KMS-11 (cell line): ENCODE measurements around the gene ARSK.
"Not testable (repeated sequence)": the region's sequence is repeated elsewhere in the genome, so short reads cannot be mapped to it uniquely, and the experiment has no call there.

ENCODE experiments used
- H2AFZ ChIP-seq: fragments of 200-600 bp; sonication (generic); 2 replicates; pipeline ENCODE4 v1.6.1; 2016; ENCODE audit warnings: antibody characterized with exemption, mixed run types, low read depth
- H3K27ac ChIP-seq: fragments of 200-600 bp; sonication (generic); 2 replicates; pipeline ENCODE4 v1.6.1; 2016; ENCODE audit warnings: mild to moderate bottlenecking, mixed run types
- H3K27me3 ChIP-seq: fragments of 200-600 bp; sonication (generic); 2 replicates; pipeline ENCODE4 v1.6.1; 2017; ENCODE audit warnings: mild to moderate bottlenecking, low read depth, mixed run types, moderate library complexity; ENCODE audit not compliant: insufficient read depth
- H3K36me3 ChIP-seq: fragments of 200-600 bp; sonication (generic); 2 replicates; pipeline ENCODE4 v1.6.1; 2017; ENCODE audit warnings: mild to moderate bottlenecking, mixed run types; ENCODE audit not compliant: insufficient read depth
- H3K4me1 ChIP-seq: fragments of 200-600 bp; sonication (generic); 2 replicates; pipeline ENCODE4 v1.6.1; 2016; ENCODE audit warnings: mild to moderate bottlenecking, low read depth, mixed run types; ENCODE audit not compliant: poor library complexity, severe bottlenecking
- H3K4me2 ChIP-seq: fragments of 200-600 bp; sonication (generic); 2 replicates; pipeline ENCODE4 v1.7.0; 2016; ENCODE audit warnings: mild to moderate bottlenecking, mixed run types
- H3K4me3 ChIP-seq: fragments of 200-600 bp; sonication (generic); IDR thresholded peaks from 2 replicates; pipeline ENCODE4 v1.6.1; 2017; ENCODE audit warnings: low read depth, low read length, mixed read lengths; ENCODE audit not compliant: insufficient read depth
- H3K79me2 ChIP-seq: fragments of 200-600 bp; sonication (generic); 2 replicates; pipeline ENCODE4 v1.6.1; 2016; ENCODE audit warnings: low read depth, mixed run types; ENCODE audit not compliant: insufficient read depth
- H3K9ac ChIP-seq: fragments of 200-600 bp; sonication (generic); 2 replicates; pipeline ENCODE4 v1.6.1; 2016; ENCODE audit warnings: mild to moderate bottlenecking, mixed run types
- H4K20me1 ChIP-seq: fragments of 200-600 bp; sonication (generic); 2 replicates; pipeline ENCODE4 v1.6.1; 2016; ENCODE audit warnings: mild to moderate bottlenecking, mixed run types; ENCODE audit not compliant: insufficient read depth
- TF ChIP-seq, protein P1 (sequence below): fragments of 200-600 bp; sonication (generic); conservative IDR thresholded peaks from 2 replicates; pipeline ENCODE4 v1.6.1; 2017; ENCODE audit warnings: low read depth, mild to moderate bottlenecking, antibody characterized with exemption, low read length, moderate library complexity, mixed read lengths

ARSK gene

DNA sequence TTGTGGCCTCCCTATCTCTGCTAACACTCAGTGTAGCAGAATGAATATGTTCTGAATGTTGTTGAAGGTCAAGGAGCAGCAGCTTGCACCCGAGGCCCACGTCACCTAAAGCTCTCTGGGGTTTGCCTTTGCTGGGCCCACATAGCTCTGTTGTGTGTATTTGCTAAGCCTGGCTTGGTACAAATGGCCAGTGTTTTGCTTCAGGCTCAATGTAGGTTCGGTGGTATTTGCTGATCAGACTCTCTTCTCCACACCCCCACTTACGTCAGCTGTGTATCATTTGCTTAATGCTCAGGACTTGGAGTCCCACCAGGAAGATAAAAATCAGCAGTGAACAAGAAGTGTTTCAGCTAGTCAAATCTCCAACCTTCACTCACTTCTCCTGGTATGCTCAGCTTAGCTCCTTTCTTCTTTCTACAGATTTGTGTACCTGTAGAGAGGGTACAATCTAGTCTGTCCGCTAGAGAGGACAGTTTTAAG, 86.9 kb downstream of the ARSK start:
- Histone ChIP-seq H3K79me2 (no peaks in the 10 kb centered on the region), H3K4me1 (peaks cover 40% of the 10 kb centered on the region), H3K27me3 (no peaks in the 10 kb centered on the region), H3K36me3 (no peaks in the 10 kb centered on the region), H3K4me3 (no peak overlapping the region), H3K9ac (no peak overlapping the region), H3K4me2 (no peak overlapping the region), H2AFZ (no peak overlapping the region), H3K27ac (no peak overlapping the region), H4K20me1 (no peaks in the 10 kb centered on the region)
- TF ChIP-seq, protein P1, sequence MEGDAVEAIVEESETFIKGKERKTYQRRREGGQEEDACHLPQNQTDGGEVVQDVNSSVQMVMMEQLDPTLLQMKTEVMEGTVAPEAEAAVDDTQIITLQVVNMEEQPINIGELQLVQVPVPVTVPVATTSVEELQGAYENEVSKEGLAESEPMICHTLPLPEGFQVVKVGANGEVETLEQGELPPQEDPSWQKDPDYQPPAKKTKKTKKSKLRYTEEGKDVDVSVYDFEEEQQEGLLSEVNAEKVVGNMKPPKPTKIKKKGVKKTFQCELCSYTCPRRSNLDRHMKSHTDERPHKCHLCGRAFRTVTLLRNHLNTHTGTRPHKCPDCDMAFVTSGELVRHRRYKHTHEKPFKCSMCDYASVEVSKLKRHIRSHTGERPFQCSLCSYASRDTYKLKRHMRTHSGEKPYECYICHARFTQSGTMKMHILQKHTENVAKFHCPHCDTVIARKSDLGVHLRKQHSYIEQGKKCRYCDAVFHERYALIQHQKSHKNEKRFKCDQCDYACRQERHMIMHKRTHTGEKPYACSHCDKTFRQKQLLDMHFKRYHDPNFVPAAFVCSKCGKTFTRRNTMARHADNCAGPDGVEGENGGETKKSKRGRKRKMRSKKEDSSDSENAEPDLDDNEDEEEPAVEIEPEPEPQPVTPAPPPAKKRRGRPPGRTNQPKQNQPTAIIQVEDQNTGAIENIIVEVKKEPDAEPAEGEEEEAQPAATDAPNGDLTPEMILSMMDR: no peak

DNA sequence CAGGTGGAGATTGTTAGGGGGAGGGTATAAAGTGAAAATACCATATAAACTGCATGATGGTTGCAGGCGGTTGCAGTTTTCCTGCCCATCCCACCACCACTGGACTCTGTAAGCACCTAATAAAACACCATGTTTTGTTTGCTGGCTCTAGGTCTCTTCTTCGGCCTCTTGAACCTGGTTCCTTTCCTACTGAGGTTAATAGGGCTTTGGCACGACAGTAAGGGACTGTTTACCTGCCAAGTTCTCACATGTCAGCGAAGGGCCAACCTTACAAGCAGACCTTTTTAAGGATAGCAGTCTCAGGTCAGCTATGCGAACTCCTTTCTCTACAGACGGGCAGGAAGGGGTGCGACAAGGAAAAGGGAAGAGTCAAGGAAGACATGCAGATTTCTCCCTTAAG, 88.3 kb downstream of the ARSK start:
- Histone ChIP-seq H3K36me3 (no peaks in the 10 kb centered on the region), H3K27me3 (no peaks in the 10 kb centered on the region), H3K4me3 (no peak overlapping the region), H2AFZ (no peak overlapping the region), H4K20me1 (no peaks in the 10 kb centered on the region), H3K4me2 (no peak overlapping the region), H3K79me2 (no peaks in the 10 kb centered on the region), H3K9ac (no peak overlapping the region), H3K4me1 (peaks cover 47% of the 10 kb centered on the region), H3K27ac (no peak overlapping the region)
- TF ChIP-seq, protein P1: no peak

DNA sequence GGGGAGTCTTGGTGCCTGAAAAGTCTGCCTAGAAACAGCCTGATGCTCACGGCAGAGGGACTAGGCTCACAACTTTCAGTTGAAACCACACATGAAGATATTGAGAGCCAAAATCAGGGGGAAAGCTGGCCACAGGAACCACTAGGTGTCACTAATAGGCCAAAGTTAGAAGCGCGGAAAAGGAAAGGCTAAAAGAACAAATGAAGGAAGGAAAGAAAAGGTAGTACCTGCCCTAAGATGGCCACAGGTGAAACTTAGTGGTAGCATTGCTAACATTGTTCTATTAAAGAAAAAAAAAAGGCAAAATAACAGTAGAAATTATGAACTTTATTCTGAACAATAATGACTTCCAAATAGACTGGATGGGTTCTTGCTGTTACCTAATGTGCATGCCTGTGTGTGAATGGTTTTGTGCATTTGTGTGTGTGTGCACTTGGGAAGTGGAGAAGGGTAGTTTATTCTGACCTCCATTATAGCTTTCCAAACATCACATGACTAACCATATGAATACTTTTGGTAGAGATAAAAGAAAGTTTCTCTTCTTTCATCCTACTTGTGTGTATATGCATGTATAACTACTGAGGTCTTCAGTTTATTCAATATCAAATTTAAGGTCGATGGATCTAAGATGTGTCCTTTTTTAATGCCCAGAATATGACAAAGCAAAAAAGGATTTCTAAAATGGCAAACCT, 89.6 kb downstream of the ARSK start:
- no peaks in the 10 kb centered on the region for H3K27me3 ChIP-seq
- H3K9ac ChIP-seq: no peak overlapping the region
- no peaks in the 10 kb centered on the region for H3K36me3 ChIP-seq
- peaks cover 43% of the 10 kb centered on the region for H3K4me1 ChIP-seq
- H3K4me3 ChIP-seq: no peak overlapping the region
- peak overlapping the region; percentile 7; the same call in 1 of the 2 replicates for H3K4me2 ChIP-seq
- H4K20me1 ChIP-seq: no peaks in the 10 kb centered on the region
- peak overlapping the region; percentile 12; the same call in 1 of the 2 replicates for H2AFZ ChIP-seq
- no peak overlapping the region for H3K27ac ChIP-seq
- TF ChIP-seq, protein P1: peak; percentile 84
- H3K79me2 ChIP-seq: no peaks in the 10 kb centered on the region

DNA sequence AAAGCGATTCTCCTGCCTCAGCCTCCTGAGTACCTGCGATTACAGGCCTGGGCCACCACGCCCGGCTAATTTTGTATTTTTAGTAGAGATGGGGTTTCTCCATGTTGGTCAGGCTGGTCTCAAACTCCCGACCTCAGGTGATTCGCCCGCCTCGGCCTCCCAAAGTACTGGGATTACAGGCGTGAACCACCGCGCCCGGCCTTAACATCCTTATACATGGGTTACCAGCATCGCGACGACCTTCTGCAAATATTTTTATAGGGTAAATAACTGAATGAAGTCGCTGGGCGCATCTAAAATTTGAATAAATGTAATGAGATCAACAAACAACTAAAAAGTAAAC, 91.3 kb downstream of the ARSK start:
- H3K27me3 ChIP-seq, H3K4me3 ChIP-seq, H3K36me3 ChIP-seq, H3K9ac ChIP-seq, H4K20me1 ChIP-seq, H3K79me2 ChIP-seq: not testable (repeated sequence)
- peaks cover 43% of the 10 kb centered on the region for H3K4me1 ChIP-seq
- TF ChIP-seq, protein P1: 0 out of 2 replicates have a peak, but pooled peaks have one; percentile 5
- H3K27ac ChIP-seq: peak overlapping the region; percentile 91; the same call in 1 of the 2 replicates
- H3K4me2 ChIP-seq: peak overlapping the region; percentile 24; the same call in 1 of the 2 replicates
- H2AFZ ChIP-seq: peak overlapping the region; percentile 77
